Hepatocyte (in vitro differentiated cells): Measurements from ENCODE around the gene FADS3.

Source experiments
- EZH2 ChIP-seq: fragments of 200-600 bp; sonication (generic); IDR thresholded peaks from 2 replicates; pipeline ENCODE4 v1.6.1; 2016; ENCODE audit warnings: antibody characterized with exemption, mild to moderate bottlenecking, borderline replicate concordance
- EZH2phosphoT487 ChIP-seq: fragments of 200-600 bp; sonication (generic); IDR thresholded peaks from one replicate; pipeline ENCODE4 v1.6.1; 2018; ENCODE audit warnings: antibody characterized with exemption, mild to moderate bottlenecking, low read depth, moderate library complexity; ENCODE audit not compliant: unreplicated experiment, severe bottlenecking
- TF ChIP-seq, protein P1 (sequence below): fragments of 200-600 bp; sonication (generic); IDR thresholded peaks from 2 replicates; pipeline ENCODE4 v1.5.1; 2016; ENCODE audit warnings: antibody characterized with exemption, mild to moderate bottlenecking; ENCODE audit not compliant: poor library complexity

DNA sequence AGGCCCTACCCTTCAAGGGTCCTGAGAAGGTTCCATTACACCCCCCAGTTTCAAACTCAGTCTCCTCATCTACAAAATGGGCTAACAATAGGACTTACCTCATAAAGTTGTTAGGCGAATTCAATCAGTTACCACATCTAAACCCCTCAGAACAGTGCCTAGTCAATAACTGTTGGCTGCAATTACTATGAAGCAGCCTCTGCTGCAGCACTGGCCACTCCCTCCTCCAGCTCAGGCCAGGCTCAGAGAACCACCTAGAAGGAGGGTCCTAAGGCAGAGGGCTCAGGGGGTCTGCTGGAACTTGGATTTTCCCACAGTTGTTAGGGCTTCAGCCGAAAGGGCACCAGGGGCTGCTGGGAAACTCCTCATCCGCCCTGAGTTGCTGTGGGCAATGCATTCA, 4.7 kb downstream of the FADS3 start:
- TF ChIP-seq, protein P1, sequence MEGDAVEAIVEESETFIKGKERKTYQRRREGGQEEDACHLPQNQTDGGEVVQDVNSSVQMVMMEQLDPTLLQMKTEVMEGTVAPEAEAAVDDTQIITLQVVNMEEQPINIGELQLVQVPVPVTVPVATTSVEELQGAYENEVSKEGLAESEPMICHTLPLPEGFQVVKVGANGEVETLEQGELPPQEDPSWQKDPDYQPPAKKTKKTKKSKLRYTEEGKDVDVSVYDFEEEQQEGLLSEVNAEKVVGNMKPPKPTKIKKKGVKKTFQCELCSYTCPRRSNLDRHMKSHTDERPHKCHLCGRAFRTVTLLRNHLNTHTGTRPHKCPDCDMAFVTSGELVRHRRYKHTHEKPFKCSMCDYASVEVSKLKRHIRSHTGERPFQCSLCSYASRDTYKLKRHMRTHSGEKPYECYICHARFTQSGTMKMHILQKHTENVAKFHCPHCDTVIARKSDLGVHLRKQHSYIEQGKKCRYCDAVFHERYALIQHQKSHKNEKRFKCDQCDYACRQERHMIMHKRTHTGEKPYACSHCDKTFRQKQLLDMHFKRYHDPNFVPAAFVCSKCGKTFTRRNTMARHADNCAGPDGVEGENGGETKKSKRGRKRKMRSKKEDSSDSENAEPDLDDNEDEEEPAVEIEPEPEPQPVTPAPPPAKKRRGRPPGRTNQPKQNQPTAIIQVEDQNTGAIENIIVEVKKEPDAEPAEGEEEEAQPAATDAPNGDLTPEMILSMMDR = no peak
- TF ChIP-seq EZH2 (no peak), EZH2phosphoT487 (no peak)
